HG03558 (cell line): Measurements from ENCODE around the gene BCAR1.
"Not testable (repeated sequence)": the region's sequence is repeated elsewhere in the genome, so short reads cannot be mapped to it uniquely, and the experiment has no call there.

Experiments
- ATAC-seq: cut with Tn5 transposase; IDR thresholded peaks from one replicate; pipeline ENCODE4 v1.9.1; 2021; ENCODE audit warnings: moderate number of reproducible peaks; ENCODE audit not compliant: unreplicated experiment; ENCODE audit errors: extremely low read depth

Gene BCAR1

GRCh38 chr16:75208861-75209505 lies 42.4 kb downstream of the BCAR1 start:
- no peak for ATAC-seq

DNA sequence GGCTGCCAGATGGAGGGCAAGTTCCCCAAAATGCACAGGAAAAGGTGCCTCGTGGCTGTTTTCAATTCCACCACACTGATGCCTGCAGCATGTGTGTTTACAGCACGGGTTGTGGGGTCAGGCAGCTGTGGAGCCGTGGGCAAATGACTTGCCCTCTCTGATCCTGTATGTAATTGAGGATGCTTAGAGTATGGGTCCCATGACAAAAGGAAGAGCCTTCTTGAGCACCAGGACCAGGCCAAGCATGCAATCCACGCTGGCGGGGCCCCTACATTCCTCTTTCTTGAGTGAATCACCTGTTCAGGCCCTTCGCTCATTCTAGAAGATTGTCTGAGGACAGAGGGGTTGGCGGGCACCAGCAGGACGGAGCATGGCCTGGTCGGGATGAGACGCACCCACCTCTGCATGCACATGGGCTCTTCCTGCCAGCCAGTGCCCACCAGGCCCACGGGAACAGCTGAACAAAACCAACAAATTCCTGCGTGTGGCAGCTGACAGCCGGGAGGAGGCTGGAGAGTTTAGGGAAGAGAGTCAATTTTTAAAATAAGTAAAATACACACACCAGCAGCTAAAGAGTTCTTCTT lies 43.1 kb downstream of the BCAR1 start:
- ATAC-seq = no peak

DNA sequence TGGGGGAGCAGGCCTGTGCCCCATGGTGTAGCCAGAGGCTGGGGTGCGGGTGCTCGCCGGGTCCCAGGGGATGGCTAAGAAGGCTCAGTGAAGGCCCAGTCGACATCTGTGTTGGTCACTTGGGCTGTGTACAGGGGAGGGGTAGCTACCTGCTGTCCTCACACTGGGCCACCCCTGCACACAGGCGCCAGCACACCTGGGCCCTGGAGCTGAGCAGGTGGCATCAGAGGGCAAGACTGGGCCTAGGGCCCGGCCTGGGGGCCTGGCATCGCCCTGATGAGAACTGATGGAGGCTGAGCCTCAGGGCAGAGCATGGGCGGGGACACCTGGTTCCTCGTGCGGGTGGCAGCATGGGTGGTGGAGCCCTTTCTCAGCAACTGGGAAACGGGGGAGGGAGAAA lies 43.6 kb downstream of the BCAR1 start:
- ATAC-seq = no peak

DNA sequence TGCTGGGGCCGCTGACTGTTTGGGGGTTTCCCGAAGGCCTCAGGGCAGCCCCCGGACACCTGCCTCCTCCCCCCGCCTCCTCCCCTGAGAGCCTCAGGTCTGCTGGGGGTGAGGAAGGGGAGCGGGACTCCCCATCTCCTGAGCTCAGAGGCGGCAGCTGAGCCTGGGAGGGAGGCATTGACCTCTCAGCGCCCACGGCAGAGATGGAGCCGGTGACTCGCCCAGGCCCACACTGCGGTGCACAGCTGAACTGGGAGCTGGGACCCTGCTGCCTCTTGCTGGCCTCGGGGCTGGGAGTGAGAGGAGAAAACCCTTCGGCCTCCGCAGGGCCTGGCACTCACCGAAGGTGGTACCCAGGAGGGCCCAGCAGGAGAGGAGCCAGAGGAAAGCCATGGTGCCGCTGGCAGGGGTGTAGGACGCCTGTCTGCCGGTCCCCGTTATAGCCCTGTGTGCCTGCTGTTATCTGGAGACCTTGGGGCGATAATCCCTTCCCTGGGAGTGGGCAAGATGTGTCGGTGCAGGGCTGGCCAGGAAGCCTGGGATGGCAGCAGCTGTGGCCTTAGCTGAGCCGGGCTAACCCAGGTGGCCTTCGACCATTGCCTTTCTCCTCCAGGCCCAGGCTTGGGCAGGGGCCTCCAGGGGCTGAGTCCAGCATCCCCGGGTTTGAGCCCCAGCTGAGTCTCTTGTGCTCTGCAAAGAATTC lies 44.5 kb downstream of the BCAR1 start, which contains the start of gene CTRB2:
Gene CTRB2 (minus strand): TSS at position 413 of the 703 bp plus-strand sequence. CDS start 20 bp downstream, at position 393.
- no peak for ATAC-seq

DNA sequence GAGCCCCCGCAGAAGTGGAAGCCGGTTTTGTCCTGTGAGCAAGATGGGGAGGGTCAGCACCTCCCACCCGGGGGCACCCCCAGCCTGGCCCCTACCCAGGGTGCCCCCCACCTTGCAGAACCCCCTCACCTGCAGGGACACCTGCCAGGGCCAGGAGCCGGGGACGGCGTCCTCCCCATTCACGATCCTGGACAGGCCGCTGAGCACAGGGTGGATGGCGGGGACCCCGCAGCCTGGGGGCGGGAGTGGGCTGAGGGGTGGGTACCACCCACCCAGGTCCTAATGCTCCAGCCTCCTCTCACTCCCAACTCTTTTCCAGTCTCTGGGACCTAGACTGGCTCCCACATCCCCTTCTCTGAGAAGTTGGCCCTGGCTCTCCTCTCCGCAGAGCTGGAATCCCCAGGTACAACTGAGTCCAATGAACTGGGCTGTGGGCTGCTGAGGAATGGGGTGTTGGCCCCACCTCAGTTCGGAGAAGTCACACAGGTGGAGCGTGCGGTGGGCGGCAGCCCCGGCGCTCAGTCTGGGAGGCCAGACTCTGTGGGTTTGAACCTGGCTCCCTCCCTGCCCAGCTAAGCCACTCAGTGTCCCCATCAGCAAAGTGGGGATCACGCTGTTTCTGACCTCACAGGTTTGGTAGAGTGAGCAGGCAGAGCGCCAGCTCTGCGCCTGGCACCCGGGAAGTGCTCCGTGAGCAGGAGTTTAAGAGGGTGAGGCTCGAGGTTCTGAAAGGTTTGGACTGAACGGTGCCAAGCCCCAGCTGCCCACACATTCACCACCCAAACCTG lies 45.3 kb downstream of the BCAR1 start:
- not testable (repeated sequence) for ATAC-seq

GRCh38 chr16:75205438-75205837 lies 46.0 kb downstream of the BCAR1 start:
- not testable (repeated sequence) for ATAC-seq

- not testable (repeated sequence) for ATAC-seq
Measured at GRCh38 chr16:75204905-75205304, 46.5 kb downstream of the BCAR1 start.

DNA sequence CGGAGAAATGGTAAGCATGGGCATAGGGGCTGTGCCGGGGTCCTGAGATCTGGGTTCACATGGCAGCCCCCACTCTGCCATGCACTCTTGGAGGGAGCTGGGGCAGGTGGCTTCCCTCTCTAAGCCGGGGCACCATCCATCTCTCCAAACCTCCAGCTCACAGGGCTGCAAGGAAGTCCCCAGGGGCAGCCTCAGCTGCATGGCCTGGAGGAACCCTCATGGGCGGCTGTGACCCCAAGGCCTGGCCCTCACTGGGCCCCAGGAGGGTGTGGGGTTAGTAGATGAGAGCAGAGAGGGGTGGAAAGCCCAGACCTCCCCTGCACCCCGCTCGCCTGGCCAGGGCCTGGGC lies 47.0 kb downstream of the BCAR1 start:
- no peak for ATAC-seq

GRCh38 chr16:75203667-75204409 lies 47.6 kb downstream of the BCAR1 start:
- no peak for ATAC-seq

GRCh38 chr16:75203096-75203495 lies 48.3 kb downstream of the BCAR1 start:
- no peak for ATAC-seq

DNA sequence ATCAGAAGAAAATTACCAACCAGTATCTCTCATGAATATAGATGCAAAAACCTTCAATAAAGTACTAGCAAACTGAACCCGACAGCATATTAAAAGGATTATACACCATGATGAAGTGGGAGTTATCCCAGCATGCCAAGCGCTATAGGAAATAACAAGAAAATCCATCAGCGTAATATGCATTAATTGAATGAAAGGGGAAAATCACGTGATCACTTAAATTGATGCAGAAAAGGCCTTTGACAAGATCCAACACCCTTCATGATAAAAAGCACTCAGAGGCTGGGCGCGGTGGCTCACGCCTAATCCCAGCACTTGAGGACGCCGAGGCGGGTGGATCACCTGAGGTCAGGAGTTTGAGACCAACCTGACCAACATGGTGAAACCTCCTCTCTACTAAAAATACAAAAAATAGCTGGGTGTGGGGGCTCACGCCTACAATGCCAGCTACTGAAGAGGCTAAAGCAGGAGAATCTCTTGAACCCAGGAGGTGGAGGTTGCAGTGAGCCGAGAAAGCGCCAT lies 49.3 kb downstream of the BCAR1 start:
- ATAC-seq = no peak

DNA sequence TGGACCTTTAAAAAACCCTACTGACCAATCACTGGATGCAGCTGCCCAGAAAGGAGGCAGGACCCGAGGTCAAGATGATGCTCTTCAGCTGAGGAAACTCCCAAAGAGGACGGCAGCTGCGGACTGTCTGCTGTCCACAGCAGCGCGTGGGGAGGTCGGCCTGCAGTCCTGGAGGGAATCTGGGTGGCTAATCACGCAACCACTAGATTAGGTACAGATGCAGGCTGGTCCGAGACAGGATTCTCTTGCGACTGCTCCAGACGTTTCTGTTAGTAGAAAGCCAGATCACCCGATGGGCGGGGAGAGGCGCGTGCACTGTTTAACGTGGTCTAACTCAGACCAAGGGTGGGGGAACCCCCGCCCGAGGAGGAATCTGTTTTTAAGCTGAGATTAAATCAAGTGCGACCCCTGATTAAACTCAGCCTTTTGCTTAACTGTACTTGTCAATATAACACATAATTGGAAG lies 53.3 kb downstream of the BCAR1 start:
- no peak for ATAC-seq

DNA sequence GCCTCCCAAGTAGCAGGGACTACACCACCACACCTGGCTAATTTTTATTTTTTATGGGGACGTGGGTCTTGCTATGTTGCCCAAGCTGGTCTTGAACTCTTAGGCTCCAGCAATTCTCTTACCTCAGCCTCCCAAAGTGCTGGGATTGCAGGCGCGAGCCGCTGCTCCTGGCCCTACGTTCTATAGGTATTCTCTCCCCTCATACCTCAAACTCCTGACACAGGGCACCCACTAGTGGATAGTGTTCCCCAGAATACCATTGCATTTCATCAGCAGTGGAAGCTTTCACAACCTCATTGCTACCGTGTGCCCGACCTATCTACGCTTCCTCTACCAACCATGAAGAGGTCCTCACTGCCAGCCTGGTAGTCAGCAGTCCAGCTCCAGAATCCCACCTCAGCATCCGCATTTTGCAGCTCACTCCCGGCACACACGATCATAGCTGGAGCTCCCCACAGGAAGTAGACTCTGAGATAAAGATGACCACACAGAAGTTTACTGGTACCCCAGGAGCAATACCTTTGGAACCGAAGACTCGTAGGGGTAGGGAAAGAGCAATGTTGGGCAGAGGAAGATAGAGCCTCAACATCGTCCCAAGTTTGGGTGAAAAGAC lies 53.8 kb downstream of the BCAR1 start:
- no peak for ATAC-seq

- no peak for ATAC-seq
Measured at GRCh38 chr16:75196836-75197235, 54.6 kb downstream of the BCAR1 start.

DNA sequence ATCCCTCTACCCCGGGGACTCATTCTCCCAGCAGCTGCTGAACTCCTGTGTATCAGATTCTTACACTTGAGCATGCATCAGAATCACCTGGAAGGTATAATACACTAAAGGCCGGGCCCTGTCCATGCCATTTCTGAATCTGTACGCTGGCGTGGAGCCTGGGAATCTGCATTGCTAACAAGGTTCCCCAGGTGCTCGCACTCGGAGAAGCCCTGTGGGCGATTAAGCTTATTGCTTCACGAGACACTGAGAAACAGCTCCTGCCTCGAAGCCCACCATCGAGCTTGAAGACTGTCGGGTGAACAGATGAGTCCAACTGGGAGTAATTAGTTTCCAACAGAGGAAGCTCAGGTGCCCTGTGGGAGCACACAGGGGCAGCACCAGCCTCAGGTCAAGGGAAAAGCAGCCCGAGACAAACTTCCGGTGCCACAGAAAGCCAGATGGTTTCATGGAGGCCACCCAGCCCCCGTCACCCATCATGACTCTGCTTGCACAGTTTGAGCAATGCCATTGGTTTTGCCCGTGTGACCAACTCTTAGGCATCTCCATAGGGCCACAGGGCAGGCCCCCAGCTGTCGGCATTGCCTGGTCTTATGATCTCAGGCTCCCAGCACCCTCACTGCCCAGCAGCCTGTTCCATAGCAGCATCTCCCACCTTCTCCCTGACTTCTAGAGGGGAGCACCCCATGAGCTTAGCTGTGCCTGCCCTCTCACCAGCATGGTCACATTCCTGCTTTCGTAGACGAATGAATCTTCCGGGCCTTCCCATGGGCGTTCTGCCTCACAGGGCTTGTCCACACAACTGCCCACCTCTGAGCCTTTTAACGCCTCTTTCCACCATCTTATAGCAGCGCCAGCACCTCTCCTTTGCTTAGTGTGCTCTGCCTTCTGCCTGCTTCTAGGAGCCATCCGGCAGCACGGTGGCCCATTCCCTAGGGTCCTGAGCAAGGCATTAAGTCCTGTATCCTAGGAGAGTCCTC lies 55.3 kb downstream of the BCAR1 start:
- ATAC-seq = no peak

GRCh38 chr16:75193730-75194444 lies 57.5 kb downstream of the BCAR1 start:
- no peak for ATAC-seq

DNA sequence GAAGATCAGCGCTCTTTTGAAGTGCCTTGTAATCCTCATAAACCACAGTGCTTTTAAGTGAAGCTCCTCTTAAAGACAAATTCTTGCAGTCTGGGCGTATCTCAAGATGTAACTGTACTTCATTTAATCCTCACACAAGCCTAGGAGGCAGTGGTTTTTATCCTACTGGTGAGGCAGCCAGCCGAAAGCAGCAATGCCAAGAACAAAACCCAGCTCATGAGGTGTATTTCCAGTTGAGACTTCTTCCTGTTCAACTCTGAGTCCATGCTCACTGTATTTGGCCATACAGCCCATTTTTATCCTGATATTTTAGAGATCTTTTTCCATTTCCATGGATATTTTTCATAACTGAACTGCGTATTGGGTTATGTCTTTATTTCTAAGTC lies 58.2 kb downstream of the BCAR1 start:
- ATAC-seq = no peak
